Measurements from ENCODE around the gene SNX32.

Gene SNX32

DNA sequence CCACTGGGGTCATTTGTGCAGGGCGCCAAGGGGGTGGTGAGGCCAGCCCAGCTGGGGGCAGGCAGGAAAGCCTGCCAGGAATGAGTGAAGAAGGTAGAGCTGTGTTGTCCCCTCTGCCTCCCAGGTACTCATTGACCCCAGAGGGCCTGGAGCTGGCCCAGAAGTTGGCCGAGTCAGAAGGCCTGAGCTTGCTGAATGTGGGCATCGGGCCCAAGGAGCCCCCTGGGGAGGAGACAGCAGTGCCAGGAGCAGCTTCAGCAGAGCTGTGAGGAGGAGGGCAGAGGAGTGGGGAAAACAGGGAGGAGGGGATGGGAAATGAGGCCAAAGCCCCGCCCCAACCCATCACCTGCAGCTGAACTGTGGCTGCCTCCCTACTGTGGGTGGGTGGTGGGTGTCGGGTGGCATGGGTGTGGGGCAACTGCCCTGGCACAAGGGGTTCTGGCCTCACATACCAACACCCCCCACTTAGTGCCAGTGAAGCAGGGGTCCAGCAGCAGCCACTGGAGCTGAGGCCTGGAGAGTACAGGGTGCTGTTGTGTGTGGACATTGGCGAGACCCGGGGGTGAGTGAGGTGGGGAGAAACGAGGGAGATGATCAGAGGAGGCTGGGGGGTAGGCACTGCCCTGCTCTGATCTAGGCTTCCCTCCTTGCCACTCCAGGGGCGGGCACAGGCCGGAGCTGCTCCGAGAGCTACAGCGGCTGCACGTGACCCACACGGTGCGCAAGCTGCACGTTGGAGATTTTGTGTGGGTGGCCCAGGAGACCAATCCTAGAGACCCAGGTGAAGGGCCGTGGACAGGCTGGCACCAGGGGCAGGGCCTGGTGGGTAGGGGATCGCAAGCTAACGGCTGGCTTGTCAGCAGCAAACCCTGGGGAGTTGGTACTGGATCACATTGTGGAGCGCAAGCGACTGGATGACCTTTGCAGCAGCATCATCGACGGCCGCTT, 29.5 kb downstream of the SNX32 start:
- H3K4me3 Mint-ChIP-seq = peak overlapping the region; percentile 6
- H3K27me3 Mint-ChIP-seq = no peaks in the 10 kb centered on the region
- peaks cover 41% of the 10 kb centered on the region for H3K36me3 Mint-ChIP-seq (ENCODE audit: low read depth)
- peaks cover 26% of the 10 kb centered on the region for H3K4me1 Mint-ChIP-seq (ENCODE audit: low read depth)
- H3K27ac Mint-ChIP-seq = peak overlapping the region; percentile 68
- no peaks in the 10 kb centered on the region for H3K9me3 Mint-ChIP-seq

DNA sequence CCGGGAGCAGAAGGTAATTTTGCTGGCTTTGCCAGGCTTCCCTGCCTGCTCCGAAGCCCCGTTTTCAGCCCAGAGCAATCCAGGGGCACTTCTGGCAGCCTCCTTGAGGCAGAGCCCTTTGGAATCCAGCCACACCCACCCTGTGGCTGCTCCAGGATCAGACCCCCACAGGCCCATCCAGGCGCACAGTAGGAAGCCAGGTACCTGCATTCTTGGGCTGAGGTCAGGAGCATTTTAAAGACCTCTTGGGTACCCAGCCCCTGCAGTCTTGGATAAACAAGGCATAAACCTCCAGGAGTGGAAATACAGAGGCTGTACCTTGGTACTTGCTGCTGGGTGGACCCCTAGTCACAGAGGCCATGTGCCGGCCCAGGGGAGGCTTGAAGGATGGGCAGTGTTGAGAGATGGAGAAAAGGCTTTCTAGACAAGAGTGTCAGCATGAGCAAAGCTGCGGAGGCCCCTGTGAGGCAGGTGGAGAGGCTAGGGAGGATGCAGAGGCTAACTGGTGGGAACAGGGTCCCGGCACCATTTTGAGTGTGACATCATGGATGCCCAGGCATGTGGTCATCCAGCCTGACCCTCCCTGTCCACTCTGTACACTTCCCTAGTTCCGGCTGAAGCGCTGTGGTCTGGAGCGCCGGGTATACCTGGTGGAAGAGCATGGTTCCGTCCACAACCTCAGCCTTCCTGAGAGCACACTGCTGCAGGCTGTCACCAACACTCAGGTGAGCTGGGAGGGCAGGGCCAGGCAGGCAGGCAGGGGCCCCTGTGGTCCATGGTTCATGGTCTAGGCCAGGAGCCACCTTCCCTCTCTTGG, 30.3 kb downstream of the SNX32 start:
- Mint-ChIP-seq H3K4me3 (no peak overlapping the region), H3K36me3 (ENCODE audit: low read depth) (peaks cover 41% of the 10 kb centered on the region), H3K27me3 (no peaks in the 10 kb centered on the region), H3K9me3 (no peaks in the 10 kb centered on the region), H3K27ac (no peak overlapping the region), H3K4me1 (ENCODE audit: low read depth) (peaks cover 19% of the 10 kb centered on the region)

DNA sequence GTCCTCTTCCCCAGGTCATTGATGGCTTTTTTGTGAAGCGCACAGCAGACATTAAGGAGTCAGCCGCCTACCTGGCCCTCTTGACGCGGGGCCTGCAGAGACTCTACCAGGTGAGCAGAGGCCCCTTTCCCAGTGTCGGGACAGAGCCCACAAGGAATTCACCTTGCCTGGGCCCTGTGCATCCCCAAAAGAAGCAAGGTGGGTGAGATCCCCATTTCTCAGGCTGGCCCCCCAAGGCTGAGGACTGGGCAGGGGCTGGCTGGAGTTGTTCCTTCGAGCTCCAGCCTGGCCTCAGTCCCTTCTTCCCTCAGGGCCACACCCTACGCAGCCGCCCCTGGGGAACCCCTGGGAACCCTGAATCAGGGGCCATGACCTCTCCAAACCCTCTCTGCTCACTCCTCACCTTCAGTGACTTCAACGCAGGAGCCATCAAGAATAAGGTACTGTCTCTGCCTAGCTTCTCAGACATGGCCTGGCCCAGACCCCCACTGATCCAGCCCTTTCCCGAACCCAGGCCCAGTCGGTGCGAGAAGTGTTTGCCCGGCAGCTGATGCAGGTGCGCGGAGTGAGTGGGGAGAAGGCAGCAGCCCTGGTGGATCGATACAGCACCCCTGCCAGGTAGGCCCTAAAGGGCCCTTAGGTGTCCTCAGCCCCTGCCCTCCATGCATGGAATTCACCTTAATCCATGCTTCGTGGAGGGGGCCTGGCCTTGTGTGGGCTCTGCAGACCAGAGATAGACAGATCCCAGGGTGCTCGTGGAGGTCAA, 31.1 kb downstream of the SNX32 start:
- Mint-ChIP-seq H3K9me3 (no peaks in the 10 kb centered on the region), H3K4me1 (ENCODE audit: low read depth) (peaks cover 18% of the 10 kb centered on the region), H3K27me3 (no peaks in the 10 kb centered on the region), H3K4me3 (no peak overlapping the region), H3K36me3 (ENCODE audit: low read depth) (peaks cover 41% of the 10 kb centered on the region), H3K27ac (no peak overlapping the region)

DNA sequence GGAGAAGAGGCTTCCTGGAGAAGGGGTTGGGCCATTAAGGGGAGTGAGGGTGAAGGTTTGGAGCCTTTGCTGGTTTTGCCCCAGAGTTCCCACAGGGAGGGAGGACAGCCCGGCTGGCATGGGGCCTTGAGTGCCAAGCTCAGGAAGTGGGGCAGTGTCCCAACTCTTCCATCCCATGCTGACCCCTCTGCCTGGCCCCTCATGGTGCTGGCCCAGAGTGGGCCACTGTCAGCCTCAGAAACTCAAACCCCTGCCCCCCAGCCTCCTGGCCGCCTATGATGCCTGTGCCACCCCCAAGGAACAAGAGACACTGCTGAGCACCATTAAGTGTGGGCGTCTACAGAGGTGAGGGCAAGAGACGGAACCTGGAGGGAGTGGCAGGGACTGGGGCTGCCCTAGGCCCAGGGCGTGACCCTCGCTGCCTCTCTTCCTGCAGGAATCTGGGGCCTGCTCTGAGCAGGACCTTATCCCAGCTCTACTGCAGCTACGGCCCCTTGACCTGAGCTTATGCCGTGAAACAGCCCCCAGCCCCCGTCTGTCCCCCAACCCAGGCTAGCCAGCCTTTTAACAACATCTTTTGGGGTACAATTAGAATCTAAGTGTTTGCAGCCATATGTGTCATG, 31.9 kb downstream of the SNX32 start:
- Mint-ChIP-seq H3K27me3 (no peaks in the 10 kb centered on the region), H3K36me3 (ENCODE audit: low read depth) (peaks cover 41% of the 10 kb centered on the region), H3K4me3 (no peak overlapping the region), H3K27ac (no peak overlapping the region), H3K4me1 (ENCODE audit: low read depth) (peaks cover 17% of the 10 kb centered on the region), H3K9me3 (no peaks in the 10 kb centered on the region)

DNA sequence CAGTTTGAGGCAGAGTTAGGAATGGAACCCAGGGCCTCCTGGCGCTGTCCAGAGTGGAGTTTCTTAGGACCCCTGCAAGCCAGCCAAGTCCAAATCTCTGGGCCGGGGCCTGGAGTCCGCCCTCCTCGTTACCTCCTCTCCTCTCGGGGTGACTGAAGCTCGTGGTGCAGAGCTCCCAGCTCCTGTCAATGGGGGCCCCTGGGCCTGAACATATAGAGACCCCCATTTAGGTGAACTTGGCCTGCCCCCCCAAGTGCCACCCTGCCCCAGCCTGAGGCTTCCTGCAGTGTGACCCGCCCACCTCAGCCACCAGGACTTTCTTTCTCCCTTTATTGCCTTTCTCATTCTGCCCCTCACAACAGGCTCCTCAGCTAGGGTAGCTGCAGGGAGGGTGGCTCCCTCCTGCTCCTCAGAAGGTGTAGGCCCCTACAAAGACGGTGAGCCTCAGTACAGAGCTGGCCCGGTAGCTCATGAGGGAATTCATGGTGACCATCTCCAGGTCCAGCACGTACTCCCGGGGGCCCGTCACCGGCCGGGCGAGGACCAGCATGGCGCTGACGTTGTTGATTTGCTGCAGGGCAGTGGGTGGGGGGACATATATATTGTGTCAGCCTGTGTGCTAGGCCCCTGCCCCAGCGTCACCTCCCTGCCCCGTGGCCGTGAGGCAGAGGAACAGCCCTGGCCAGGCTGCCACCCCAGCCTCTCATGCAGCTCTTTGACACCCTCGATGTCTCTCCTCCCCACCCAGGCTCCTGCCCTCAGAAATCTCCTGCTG, 32.9 kb downstream of the SNX32 start:
- H3K36me3 Mint-ChIP-seq (ENCODE audit: low read depth) = peaks cover 32% of the 10 kb centered on the region
- no peaks in the 10 kb centered on the region for H3K9me3 Mint-ChIP-seq
- H3K4me1 Mint-ChIP-seq (ENCODE audit: low read depth) = peaks cover 18% of the 10 kb centered on the region
- H3K27ac Mint-ChIP-seq = peak overlapping the region; percentile 71
- H3K4me3 Mint-ChIP-seq = no peak overlapping the region
- no peaks in the 10 kb centered on the region for H3K27me3 Mint-ChIP-seq

DNA sequence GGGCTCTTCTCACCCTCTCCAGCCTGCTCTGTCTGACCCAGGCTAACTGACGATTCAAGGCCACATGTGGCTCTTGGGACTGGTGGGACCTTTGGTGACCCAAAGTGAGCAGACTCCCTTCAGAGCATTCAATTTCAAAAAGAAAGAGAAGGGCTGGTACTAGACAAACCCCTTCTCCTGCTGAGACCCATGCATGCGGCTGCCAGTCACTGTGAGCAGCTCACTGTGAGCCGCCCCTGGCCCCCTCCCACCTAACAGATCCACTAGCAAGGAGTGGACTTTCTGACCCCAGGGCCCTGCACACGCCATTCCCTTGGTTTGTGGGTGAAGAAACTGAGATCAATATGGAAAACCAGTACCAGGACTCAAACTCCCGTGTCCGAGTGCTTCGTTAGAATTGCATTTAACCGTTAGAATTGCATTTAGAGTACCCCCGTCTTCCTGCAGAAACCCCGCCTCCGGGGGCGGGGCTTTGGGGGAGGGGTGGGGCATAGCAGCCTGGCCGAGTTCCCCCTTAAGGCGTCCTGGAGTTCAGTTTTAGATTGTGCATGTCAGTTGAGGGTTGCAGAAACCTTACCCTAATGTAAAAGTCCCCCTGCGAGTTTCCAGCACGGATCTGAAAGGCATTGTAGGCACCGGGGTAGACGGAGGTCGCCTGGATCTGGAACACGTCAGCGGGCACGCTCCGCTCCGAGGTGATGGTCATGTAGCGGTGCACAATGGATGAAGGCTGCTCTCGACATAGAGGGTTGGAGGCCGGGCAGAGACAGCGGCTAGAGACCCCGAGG, 33.7 kb downstream of the SNX32 start:
- H3K36me3 Mint-ChIP-seq (ENCODE audit: low read depth) = peaks cover 29% of the 10 kb centered on the region
- no peaks in the 10 kb centered on the region for H3K27me3 Mint-ChIP-seq
- H3K4me3 Mint-ChIP-seq = no peak overlapping the region
- peaks cover 16% of the 10 kb centered on the region for H3K4me1 Mint-ChIP-seq (ENCODE audit: low read depth)
- peak overlapping the region; percentile 71 for H3K27ac Mint-ChIP-seq
- no peaks in the 10 kb centered on the region for H3K9me3 Mint-ChIP-seq

DNA sequence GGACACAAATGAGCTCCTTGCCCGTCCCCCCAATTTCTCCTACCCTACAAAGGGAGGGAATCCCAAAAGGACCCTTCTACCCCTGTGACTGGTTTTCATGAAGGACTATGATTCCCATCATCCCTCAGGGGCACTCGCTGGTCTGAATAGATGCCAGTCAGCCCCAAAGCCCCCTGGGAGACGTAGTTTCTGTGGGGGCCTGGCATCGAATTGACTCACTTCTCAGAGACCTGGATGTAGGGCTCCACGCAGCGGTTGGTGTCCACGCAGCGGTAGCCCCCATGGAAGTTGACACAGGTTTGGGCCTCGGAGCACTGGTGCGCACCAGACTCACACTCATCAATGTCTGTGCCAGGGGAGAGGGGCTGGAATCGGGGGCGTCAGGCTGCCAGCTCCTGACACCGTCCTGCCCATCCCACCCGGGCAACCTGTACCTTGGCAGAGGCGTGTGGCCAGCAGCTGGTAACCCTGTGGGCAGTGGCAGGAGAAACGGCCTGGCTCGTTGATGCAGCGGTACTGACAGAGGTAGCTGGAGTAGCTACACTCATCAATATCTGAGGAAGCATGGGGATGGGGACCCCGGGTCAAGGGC, 34.4 kb downstream of the SNX32 start:
- no peak overlapping the region for H3K4me3 Mint-ChIP-seq

DNA sequence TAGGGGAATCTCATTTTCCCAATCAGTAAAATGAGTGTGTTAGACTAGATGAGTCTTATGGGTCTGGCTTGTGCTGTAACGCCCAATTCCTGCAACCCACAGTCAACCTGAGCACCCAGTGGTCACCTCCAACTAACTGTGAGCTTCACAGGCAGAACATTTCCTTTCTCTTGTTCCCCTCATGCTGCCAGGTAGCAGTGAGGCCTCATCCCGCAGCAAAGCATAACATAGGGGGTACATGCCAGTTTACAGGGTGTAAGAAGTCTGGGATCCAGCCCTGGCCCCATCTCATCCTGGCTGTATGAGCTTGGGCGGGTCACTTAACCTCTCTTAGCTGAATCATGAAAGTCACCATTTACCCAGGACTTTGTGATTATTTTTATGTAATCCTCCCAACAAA, 35.1 kb downstream of the SNX32 start:
- Mint-ChIP-seq H3K27me3 (peaks cover 3% of the 10 kb centered on the region), H3K27ac (no peak overlapping the region), H3K36me3 (ENCODE audit: low read depth) (peaks cover 20% of the 10 kb centered on the region), H3K4me1 (ENCODE audit: low read depth) (peaks cover 21% of the 10 kb centered on the region), H3K4me3 (no peak overlapping the region), H3K9me3 (no peaks in the 10 kb centered on the region)

More for the DNA sequence above, 34.4 kb downstream of the SNX32 start:
- H3K9me3 Mint-ChIP-seq = no peaks in the 10 kb centered on the region
- H3K36me3 Mint-ChIP-seq (ENCODE audit: low read depth) = peaks cover 25% of the 10 kb centered on the region
- H3K4me1 Mint-ChIP-seq (ENCODE audit: low read depth) = peaks cover 15% of the 10 kb centered on the region
- no peak overlapping the region for H3K27ac Mint-ChIP-seq
- peaks cover 3% of the 10 kb centered on the region for H3K27me3 Mint-ChIP-seq

DNA sequence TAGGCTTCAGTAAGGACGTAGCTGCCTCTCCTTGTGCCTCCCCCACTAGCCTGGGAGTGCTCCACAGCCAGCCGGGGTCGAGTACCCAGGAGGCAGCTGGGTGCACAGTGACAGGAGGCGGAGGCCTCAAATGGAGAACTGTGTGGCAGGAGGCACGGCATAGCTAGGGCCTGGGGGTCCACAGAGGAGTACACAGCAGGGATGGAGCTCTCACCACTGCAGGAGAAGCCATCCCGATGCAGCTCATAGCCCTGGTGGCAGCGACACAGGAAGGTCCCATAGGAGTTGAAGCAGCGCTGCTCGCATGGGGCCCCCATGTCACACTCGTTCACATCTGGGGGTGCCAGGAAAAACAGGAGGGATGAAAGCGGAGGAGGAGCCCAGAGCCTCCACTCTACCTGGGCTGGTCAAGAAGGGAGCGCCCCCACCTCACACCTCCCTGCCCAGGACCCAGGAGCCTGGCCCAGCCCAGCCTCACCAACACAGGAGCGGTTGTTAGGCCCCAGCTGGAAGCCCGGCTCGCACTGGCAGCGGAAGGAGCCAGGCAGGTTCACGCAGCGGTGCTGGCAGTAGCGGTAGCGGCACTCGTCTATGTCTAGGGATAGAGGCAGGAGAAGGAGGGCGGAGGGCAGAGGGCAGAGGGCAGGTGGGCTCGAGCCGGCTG, 36.0 kb downstream of the SNX32 start:
- peaks cover 22% of the 10 kb centered on the region for H3K4me1 Mint-ChIP-seq (ENCODE audit: low read depth)
- H3K4me3 Mint-ChIP-seq = no peak overlapping the region
- peaks cover 3% of the 10 kb centered on the region for H3K27me3 Mint-ChIP-seq
- no peak overlapping the region for H3K27ac Mint-ChIP-seq
- H3K36me3 Mint-ChIP-seq (ENCODE audit: low read depth) = peaks cover 15% of the 10 kb centered on the region
- no peaks in the 10 kb centered on the region for H3K9me3 Mint-ChIP-seq

DNA sequence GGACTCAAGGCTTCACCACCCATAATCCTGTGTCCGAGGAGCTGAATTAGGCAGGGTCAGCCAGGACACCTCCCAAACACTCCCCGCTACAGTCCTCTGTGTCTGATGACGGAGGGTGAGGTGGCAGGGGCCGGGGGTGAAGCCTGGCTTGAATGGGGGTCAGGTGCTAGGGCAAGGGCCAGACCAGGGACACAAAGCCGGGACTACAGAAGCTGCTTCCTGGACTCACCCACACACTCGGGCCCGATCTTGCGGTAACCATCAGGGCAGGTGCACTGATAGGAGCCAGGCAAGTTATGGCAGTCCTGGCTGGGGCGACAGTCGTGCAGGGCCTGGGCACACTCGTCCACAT, 36.5 kb downstream of the SNX32 start:
- peaks cover 11% of the 10 kb centered on the region for H3K36me3 Mint-ChIP-seq (ENCODE audit: low read depth)
- no peak overlapping the region for H3K4me3 Mint-ChIP-seq
- H3K27ac Mint-ChIP-seq = peak overlapping the region; percentile 71
- no peaks in the 10 kb centered on the region for H3K9me3 Mint-ChIP-seq
- H3K27me3 Mint-ChIP-seq = peaks cover 3% of the 10 kb centered on the region
- H3K4me1 Mint-ChIP-seq (ENCODE audit: low read depth) = peaks cover 22% of the 10 kb centered on the region

DNA sequence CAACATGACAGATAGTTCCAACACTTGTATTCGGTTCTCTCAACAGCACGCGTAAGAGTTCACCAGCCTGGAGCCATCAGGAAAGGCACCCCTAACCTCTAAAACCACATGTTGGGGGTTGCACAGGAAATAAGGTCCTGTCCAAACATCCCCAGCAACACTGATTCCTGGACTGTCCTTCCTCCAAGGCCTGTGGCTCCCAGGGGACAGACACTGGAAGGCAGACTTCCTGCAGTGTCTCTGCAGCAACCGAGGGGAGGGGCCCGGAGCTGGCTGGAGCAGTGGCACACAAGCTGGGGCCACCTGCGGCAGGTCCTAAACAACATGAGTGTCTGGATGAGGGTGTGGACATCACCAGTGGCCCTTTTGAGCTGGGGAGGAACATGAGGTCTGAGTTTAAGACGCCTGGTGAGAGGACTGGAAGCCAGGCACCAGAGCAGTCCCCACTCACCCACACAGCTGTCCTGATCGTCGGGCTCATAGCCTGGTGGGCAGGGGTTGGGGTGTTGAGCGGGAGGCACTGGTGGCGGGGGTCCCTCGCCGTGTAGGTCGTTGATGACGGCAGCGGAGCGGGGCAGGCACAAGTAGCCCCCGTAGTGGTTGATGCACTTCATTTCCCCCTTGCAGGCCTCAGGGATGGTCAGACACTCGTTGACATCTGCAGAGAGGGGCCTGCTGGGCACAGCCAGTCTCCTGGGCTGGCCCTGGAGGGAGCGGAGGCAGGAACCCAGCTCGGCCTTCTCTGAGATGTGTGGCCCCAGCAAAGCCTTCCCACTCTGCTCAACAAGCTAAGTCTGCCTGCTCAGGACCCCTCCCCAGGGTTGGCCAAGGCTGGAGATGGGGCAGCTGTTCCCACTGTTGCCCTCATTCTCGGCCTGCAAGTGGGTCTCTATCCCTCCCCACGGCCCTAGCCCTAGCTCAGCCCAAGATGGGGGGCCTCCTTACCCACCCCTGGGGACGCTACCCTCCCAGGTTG, 37.2 kb downstream of the SNX32 start:
- peak overlapping the region; percentile 71 for H3K27ac Mint-ChIP-seq
- peaks cover 3% of the 10 kb centered on the region for H3K27me3 Mint-ChIP-seq
- H3K36me3 Mint-ChIP-seq (ENCODE audit: low read depth) = peaks cover 9% of the 10 kb centered on the region
- no peak overlapping the region for H3K4me3 Mint-ChIP-seq
- no peaks in the 10 kb centered on the region for H3K9me3 Mint-ChIP-seq
- H3K4me1 Mint-ChIP-seq (ENCODE audit: low read depth) = peaks cover 22% of the 10 kb centered on the region
